ENCODE results near the gene RNF112.
"Not testable (repeated sequence)": the region's sequence is repeated elsewhere in the genome, so short reads cannot be mapped to it uniquely, and the experiment has no call there.

RNF112 gene

GRCh38 chr17:19418251-19418992 is 7.4 kb downstream of the RNF112 start:
- peak; percentile 28 for DNase-seq (ENCODE audit: low read depth)
- Histone ChIP-seq H3K4me1 (ENCODE audit: control insufficient read depth, insufficient read depth, low read length) (peaks cover 25% of the 10 kb centered on the region), H3K4me3 (ENCODE audit: low read length) (no peak overlapping the region), H3K9me3 (ENCODE audit: control insufficient read depth, low read length) (no peaks in the 10 kb centered on the region), H3K9ac (ENCODE audit: low read length) (no peak overlapping the region), H3K36me3 (ENCODE audit: control insufficient read depth, insufficient read depth, low read length, severe bottlenecking) (no peaks in the 10 kb centered on the region), H3K27me3 (replicated peaks; ENCODE audit: control insufficient read depth, insufficient read depth, low read length) (no peaks in the 10 kb centered on the region)

GRCh38 chr17:19421219-19421618 is 10.2 kb downstream of the RNF112 start:
- no peak for DNase-seq (ENCODE audit: low read depth)
- Histone ChIP-seq H3K36me3 (ENCODE audit: control insufficient read depth, insufficient read depth, low read length, severe bottlenecking) (no peaks in the 10 kb centered on the region), H3K9me3 (ENCODE audit: control insufficient read depth, low read length) (no peaks in the 10 kb centered on the region), H3K27me3 (replicated peaks; ENCODE audit: control insufficient read depth, insufficient read depth, low read length) (no peaks in the 10 kb centered on the region), H3K9ac (ENCODE audit: low read length) (no peak overlapping the region), H3K4me1 (ENCODE audit: control insufficient read depth, insufficient read depth, low read length) (peaks cover 46% of the 10 kb centered on the region), H3K4me3 (ENCODE audit: low read length) (no peak overlapping the region)

- peaks cover 46% of the 10 kb centered on the region for H3K4me1 ChIP-seq (ENCODE audit: control insufficient read depth, insufficient read depth, low read length)
- peak; percentile 19 for DNase-seq (ENCODE audit: low read depth)
- H3K9me3 ChIP-seq (ENCODE audit: control insufficient read depth, low read length): no peaks in the 10 kb centered on the region
- H3K27me3 ChIP-seq (replicated peaks; ENCODE audit: control insufficient read depth, insufficient read depth, low read length): no peaks in the 10 kb centered on the region
- no peak overlapping the region for H3K9ac ChIP-seq (ENCODE audit: low read length)
- H3K36me3 ChIP-seq (ENCODE audit: control insufficient read depth, insufficient read depth, low read length, severe bottlenecking): no peaks in the 10 kb centered on the region
- no peak overlapping the region for H3K4me3 ChIP-seq (ENCODE audit: low read length)
These were observed 10.9 kb downstream of the RNF112 start for GRCh38 chr17:19421926-19422325.

- peak; percentile 65 for DNase-seq (ENCODE audit: low read depth)
- Histone ChIP-seq H3K4me1 (ENCODE audit: control insufficient read depth, insufficient read depth, low read length) (peaks cover 30% of the 10 kb centered on the region), H3K36me3 (ENCODE audit: control insufficient read depth, insufficient read depth, low read length, severe bottlenecking) (no peaks in the 10 kb centered on the region), H3K27me3 (replicated peaks; ENCODE audit: control insufficient read depth, insufficient read depth, low read length) (no peaks in the 10 kb centered on the region), H3K9me3 (ENCODE audit: control insufficient read depth, low read length) (no peaks in the 10 kb centered on the region), H3K4me3 (ENCODE audit: low read length) (no peak overlapping the region), H3K9ac (ENCODE audit: low read length) (peak overlapping the region; percentile 1)
These were observed 14.2 kb downstream of the RNF112 start for GRCh38 chr17:19424934-19425868.

- H3K9me3 ChIP-seq (ENCODE audit: control insufficient read depth, low read length): no peaks in the 10 kb centered on the region
- no peaks in the 10 kb centered on the region for H3K36me3 ChIP-seq (ENCODE audit: control insufficient read depth, insufficient read depth, low read length, severe bottlenecking)
- DNase-seq (ENCODE audit: low read depth): no peak
- H3K27me3 ChIP-seq (replicated peaks; ENCODE audit: control insufficient read depth, insufficient read depth, low read length): no peaks in the 10 kb centered on the region
- peaks cover 30% of the 10 kb centered on the region for H3K4me1 ChIP-seq (ENCODE audit: control insufficient read depth, insufficient read depth, low read length)
- H3K9ac ChIP-seq (ENCODE audit: low read length): no peak overlapping the region
- no peak overlapping the region for H3K4me3 ChIP-seq (ENCODE audit: low read length)
These were observed 15.6 kb downstream of the RNF112 start for GRCh38 chr17:19426631-19427030.

- H3K4me1 ChIP-seq (ENCODE audit: control insufficient read depth, insufficient read depth, low read length): peaks cover 4% of the 10 kb centered on the region
- no peak for DNase-seq (ENCODE audit: low read depth)
- no peaks in the 10 kb centered on the region for H3K9me3 ChIP-seq (ENCODE audit: control insufficient read depth, low read length)
- H3K4me3 ChIP-seq (ENCODE audit: low read length): no peak overlapping the region
- H3K9ac ChIP-seq (ENCODE audit: low read length): no peak overlapping the region
- H3K27me3 ChIP-seq (replicated peaks; ENCODE audit: control insufficient read depth, insufficient read depth, low read length): no peaks in the 10 kb centered on the region
- H3K36me3 ChIP-seq (ENCODE audit: control insufficient read depth, insufficient read depth, low read length, severe bottlenecking): no peaks in the 10 kb centered on the region
These were observed 20.7 kb downstream of the RNF112 start for GRCh38 chr17:19431691-19432090.

- H3K9ac ChIP-seq (ENCODE audit: low read length): no peak overlapping the region
- peaks cover 10% of the 10 kb centered on the region for H3K4me1 ChIP-seq (ENCODE audit: control insufficient read depth, insufficient read depth, low read length)
- no peak for DNase-seq (ENCODE audit: low read depth)
- no peaks in the 10 kb centered on the region for H3K9me3 ChIP-seq (ENCODE audit: control insufficient read depth, low read length)
- no peaks in the 10 kb centered on the region for H3K36me3 ChIP-seq (ENCODE audit: control insufficient read depth, insufficient read depth, low read length, severe bottlenecking)
- H3K27me3 ChIP-seq (replicated peaks; ENCODE audit: control insufficient read depth, insufficient read depth, low read length): no peaks in the 10 kb centered on the region
- H3K4me3 ChIP-seq (ENCODE audit: low read length): no peak overlapping the region
These were observed 22.2 kb downstream of the RNF112 start for GRCh38 chr17:19433255-19433654.

GRCh38 chr17:19433727-19434340 is 22.8 kb downstream of the RNF112 start:
- no peak overlapping the region for H3K4me3 ChIP-seq (ENCODE audit: low read length)
- H3K9me3 ChIP-seq (ENCODE audit: control insufficient read depth, low read length): no peaks in the 10 kb centered on the region
- DNase-seq (ENCODE audit: low read depth): no peak
- H3K36me3 ChIP-seq (ENCODE audit: control insufficient read depth, insufficient read depth, low read length, severe bottlenecking): no peaks in the 10 kb centered on the region
- peaks cover 10% of the 10 kb centered on the region for H3K4me1 ChIP-seq (ENCODE audit: control insufficient read depth, insufficient read depth, low read length)
- no peak overlapping the region for H3K9ac ChIP-seq (ENCODE audit: low read length)
- no peaks in the 10 kb centered on the region for H3K27me3 ChIP-seq (replicated peaks; ENCODE audit: control insufficient read depth, insufficient read depth, low read length)

- DNase-seq (ENCODE audit: low read depth): no peak
- H3K4me3 ChIP-seq (ENCODE audit: low read length): no peak overlapping the region
These were observed 29.4 kb downstream of the RNF112 start for GRCh38 chr17:19440421-19440820.

GRCh38 chr17:19441288-19441687 is 30.3 kb downstream of the RNF112 start:
- not testable (repeated sequence) for DNase-seq (ENCODE audit: low read depth)

More at GRCh38 chr17:19440421-19440820, 29.4 kb downstream of the RNF112 start:
- Histone ChIP-seq H3K9me3 (ENCODE audit: control insufficient read depth, low read length) (peaks cover 11% of the 10 kb centered on the region), H3K36me3 (ENCODE audit: control insufficient read depth, insufficient read depth, low read length, severe bottlenecking) (no peaks in the 10 kb centered on the region), H3K9ac (ENCODE audit: low read length) (no peak overlapping the region), H3K27me3 (replicated peaks; ENCODE audit: control insufficient read depth, insufficient read depth, low read length) (no peaks in the 10 kb centered on the region), H3K4me1 (ENCODE audit: control insufficient read depth, insufficient read depth, low read length) (peaks cover 10% of the 10 kb centered on the region)

GRCh38 chr17:19442731-19443130 is 31.7 kb downstream of the RNF112 start:
- H3K36me3 ChIP-seq (ENCODE audit: control insufficient read depth, insufficient read depth, low read length, severe bottlenecking): no peaks in the 10 kb centered on the region
- peaks cover 11% of the 10 kb centered on the region for H3K9me3 ChIP-seq (ENCODE audit: control insufficient read depth, low read length)
- H3K4me1 ChIP-seq (ENCODE audit: control insufficient read depth, insufficient read depth, low read length): peaks cover 12% of the 10 kb centered on the region
- no peak overlapping the region for H3K9ac ChIP-seq (ENCODE audit: low read length)
- no peak for DNase-seq (ENCODE audit: low read depth)
- no peaks in the 10 kb centered on the region for H3K27me3 ChIP-seq (replicated peaks; ENCODE audit: control insufficient read depth, insufficient read depth, low read length)
- no peak overlapping the region for H3K4me3 ChIP-seq (ENCODE audit: low read length)

More at GRCh38 chr17:19441288-19441687, 30.3 kb downstream of the RNF112 start:
- not testable (repeated sequence) for H3K27me3 ChIP-seq (replicated peaks; ENCODE audit: control insufficient read depth, insufficient read depth, low read length); H3K36me3 ChIP-seq (ENCODE audit: control insufficient read depth, insufficient read depth, low read length, severe bottlenecking); H3K4me3 ChIP-seq (ENCODE audit: low read length); H3K4me1 ChIP-seq (ENCODE audit: control insufficient read depth, insufficient read depth, low read length); H3K9ac ChIP-seq (ENCODE audit: low read length)
- peaks cover 11% of the 10 kb centered on the region for H3K9me3 ChIP-seq (ENCODE audit: control insufficient read depth, low read length)
